NCI-H69 (cell line): ENCODE data around the gene POMZP3.
"Not testable (repeated sequence)": the region's sequence is repeated elsewhere in the genome, so short reads cannot be mapped to it uniquely, and the experiment has no call there.

Experiments used
- DNase-seq: peaks from one replicate; lab custom pipeline; 2025; lab: John Stamatoyannopoulos, UW

POMZP3 gene

GRCh38 chr7:76586585-76587315 is 40.3 kb downstream of the POMZP3 start:
- DNase-seq = peak; percentile 45

- not testable (repeated sequence) for DNase-seq
Measured at GRCh38 chr7:76583636-76584281, 43.3 kb downstream of the POMZP3 start.

- DNase-seq = peak; percentile 61
Measured at GRCh38 chr7:76582848-76583631, 44.0 kb downstream of the POMZP3 start.

GRCh38 chr7:76575919-76576655 is 51.0 kb downstream of the POMZP3 start:
- peak; percentile 81 for DNase-seq

GRCh38 chr7:76575431-76575830 is 51.6 kb downstream of the POMZP3 start:
- DNase-seq = not testable (repeated sequence)

- not testable (repeated sequence) for DNase-seq
Measured at GRCh38 chr7:76572296-76572695, 54.8 kb downstream of the POMZP3 start.

- DNase-seq = peak; percentile 96
Measured at GRCh38 chr7:76570324-76570775, 56.7 kb downstream of the POMZP3 start.

GRCh38 chr7:76568742-76569141 is 58.3 kb downstream of the POMZP3 start:
- peak; percentile 70 for DNase-seq

- DNase-seq = not testable (repeated sequence)
Measured at GRCh38 chr7:76567753-76568152, 59.3 kb downstream of the POMZP3 start.

- not testable (repeated sequence) for DNase-seq
Measured at GRCh38 chr7:76567311-76567710, 59.8 kb downstream of the POMZP3 start.

- DNase-seq = not testable (repeated sequence)
Measured at GRCh38 chr7:76565001-76565400, 62.1 kb downstream of the POMZP3 start.

GRCh38 chr7:76561342-76561741 is 65.7 kb downstream of the POMZP3 start:
- DNase-seq = not testable (repeated sequence)

- not testable (repeated sequence) for DNase-seq
Measured at GRCh38 chr7:76560157-76560556, 66.9 kb downstream of the POMZP3 start.
